ENCODE measurements around the gene TAS2R41.

- TF ChIP-seq CTCF (IDR thresholded peaks at IDR 0.05; ENCODE audit: insufficient read depth, low read depth, low read length) = no peak
- TF ChIP-seq EZH2 (IDR thresholded peaks at IDR 0.05; ENCODE audit: insufficient read depth, low read length) = no peak
These were observed 33.5 kb upstream of the TAS2R41 start for GRCh38 chr7:143444063-143444782.
